Tibial nerve (tissue), 4 donors: Measurements from ENCODE around the gene NXPH2. TPM values are rescaled to one million over a fixed set of nuclear protein-coding genes. Genes with fewer than 3 reads are reported as not detected.

Experiments used
- DNase-seq, 2 donors: peaks; one replicate each; pipeline ENCODE4 v3.0.0-alpha.2; 2019; ENCODE audit warnings: low spot score in 2 of 2
- H3K27ac ChIP-seq, 4 donors: fragments of 200-600 bp; sonication (generic) in 3 of 4; one replicate each; pipeline ENCODE4 v1.5.1; 2017 to 2019; ENCODE audit warnings: mild to moderate bottlenecking in 1 of 4
- H3K27me3 ChIP-seq, 2 donors: fragments of 200-600 bp; sonication (generic) in 1 of 2; one replicate each; pipeline versions ENCODE4 v1.5.1 to v1.6.0; 2017 to 2019
- H3K36me3 ChIP-seq, 3 donors: fragments of 200-600 bp; sonication (generic); one replicate each; pipeline ENCODE4 v1.5.1; 2018 to 2019
- H3K4me1 ChIP-seq, 4 donors: fragments of 200-600 bp; sonication (generic) in 3 of 4; one replicate each; pipeline ENCODE4 v1.5.1; 2017 to 2019
- H3K4me3 ChIP-seq, 4 donors: fragments of 200-600 bp; sonication (generic) in 3 of 4; one replicate each; pipeline ENCODE4 v1.5.1; 2017 to 2019; ENCODE audit warnings: mild to moderate bottlenecking in 1 of 4, moderate library complexity in 1 of 4
- H3K9me3 ChIP-seq, 4 donors: fragments of 200-600 bp; sonication (generic) in 3 of 4; one replicate each; pipeline ENCODE4 v1.5.1; 2017 to 2019
- EP300 ChIP-seq, 2 donors: sonication (generic); formaldehyde crosslinking; IDR thresholded peaks; one replicate each; pipeline ENCODE4 v1.6.1; 2017; ENCODE audit warnings: antibody characterized with exemption in 2 of 2, mild to moderate bottlenecking in 1 of 2
- POLR2A ChIP-seq, 2 donors: fragments of 450-650 bp; IDR thresholded peaks; one replicate each; pipeline ENCODE4 v1.6.1; 2017; ENCODE audit warnings: antibody characterized with exemption in 2 of 2, mild to moderate bottlenecking in 2 of 2, moderate library complexity in 2 of 2
- WGBS, 2 donors: methylation state at CpG; one replicate each; pipeline ENCODE4 v1.1.5; 2018; 5-methylcytosine and 5-hydroxymethylcytosine counted together
- total RNA-seq, 4 donors: library from RNA; depleted of rRNA; stranded (reverse); fragments of >200 nt; gene quantifications; one replicate each; pipeline ENCODE4 v1.1.0, GENCODE V29; 2016
- TF ChIP-seq, protein P1 (sequence below), 5 experiments: fragments of 200-600 bp in 3 of 5; fragments of 450-650 bp in 2 of 5; sonication (generic) in 3 of 5; IDR thresholded peaks; one replicate each; pipeline ENCODE4 v1.5.1; 2016 to 2019; ENCODE audit warnings: antibody characterized with exemption in 5 of 5, mild to moderate bottlenecking in 3 of 5, moderate library complexity in 2 of 5

NXPH2 gene
- total RNA-seq, 4 donors from 2014 or later = not detected

DNA sequence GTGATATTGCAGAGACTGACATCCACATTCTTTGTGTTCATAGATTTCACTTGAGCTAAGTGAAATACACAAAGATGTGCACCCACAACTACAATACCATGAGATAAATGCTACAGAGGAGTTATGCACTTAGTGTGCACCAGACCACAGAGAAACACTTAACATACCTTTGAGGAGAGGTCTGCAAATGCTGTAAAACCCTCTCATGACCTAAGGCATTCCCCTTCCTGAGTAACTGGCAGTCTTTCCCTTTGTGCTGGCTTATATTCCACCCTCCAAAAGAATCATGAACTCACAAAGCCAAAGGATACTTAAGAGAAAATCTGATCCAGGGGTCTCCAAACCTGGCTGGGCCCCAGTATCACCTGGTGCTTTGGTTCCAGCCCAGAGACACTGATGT, 16.2 kb downstream of the NXPH2 start:
- Histone ChIP-seq H3K27ac (no peak overlapping the region), H3K9me3 (no peaks in the 10 kb centered on the region), H3K36me3 (no peaks in the 10 kb centered on the region), H3K27me3 (peaks cover 0 to 4% of the 10 kb centered on the region in 2 donors), H3K4me1 (no peaks in the 10 kb centered on the region), H3K4me3 (no peak overlapping the region)
- TF ChIP-seq POLR2A (IDR thresholded peaks at IDR 0.05) = no peak
- no peak for TF ChIP-seq EP300 (IDR thresholded peaks at IDR 0.05)
- TF ChIP-seq, protein P1, sequence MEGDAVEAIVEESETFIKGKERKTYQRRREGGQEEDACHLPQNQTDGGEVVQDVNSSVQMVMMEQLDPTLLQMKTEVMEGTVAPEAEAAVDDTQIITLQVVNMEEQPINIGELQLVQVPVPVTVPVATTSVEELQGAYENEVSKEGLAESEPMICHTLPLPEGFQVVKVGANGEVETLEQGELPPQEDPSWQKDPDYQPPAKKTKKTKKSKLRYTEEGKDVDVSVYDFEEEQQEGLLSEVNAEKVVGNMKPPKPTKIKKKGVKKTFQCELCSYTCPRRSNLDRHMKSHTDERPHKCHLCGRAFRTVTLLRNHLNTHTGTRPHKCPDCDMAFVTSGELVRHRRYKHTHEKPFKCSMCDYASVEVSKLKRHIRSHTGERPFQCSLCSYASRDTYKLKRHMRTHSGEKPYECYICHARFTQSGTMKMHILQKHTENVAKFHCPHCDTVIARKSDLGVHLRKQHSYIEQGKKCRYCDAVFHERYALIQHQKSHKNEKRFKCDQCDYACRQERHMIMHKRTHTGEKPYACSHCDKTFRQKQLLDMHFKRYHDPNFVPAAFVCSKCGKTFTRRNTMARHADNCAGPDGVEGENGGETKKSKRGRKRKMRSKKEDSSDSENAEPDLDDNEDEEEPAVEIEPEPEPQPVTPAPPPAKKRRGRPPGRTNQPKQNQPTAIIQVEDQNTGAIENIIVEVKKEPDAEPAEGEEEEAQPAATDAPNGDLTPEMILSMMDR (IDR thresholded peaks at IDR 0.05) = no peak
- no peak for DNase-seq

DNA sequence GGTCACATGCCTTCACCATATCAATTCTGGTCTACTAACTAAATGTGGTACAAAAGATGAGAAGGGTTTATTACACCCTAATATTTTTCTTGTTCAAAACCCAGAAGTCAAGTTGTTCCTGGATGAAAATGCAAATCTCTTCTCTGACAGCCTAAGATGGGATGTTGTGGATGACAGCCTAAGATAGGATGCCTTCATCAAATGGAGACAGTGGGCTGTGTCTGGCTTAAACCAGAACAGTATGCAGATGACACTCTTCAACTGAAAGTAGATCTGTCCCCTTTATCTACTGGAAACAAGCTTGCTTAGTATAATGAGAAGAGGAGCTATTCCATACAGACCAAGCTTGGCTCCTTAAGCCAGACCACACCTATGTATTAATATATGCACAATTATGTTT, 17.7 kb downstream of the NXPH2 start:
- Histone ChIP-seq H3K27me3 (no peaks in the 10 kb centered on the region), H3K27ac (no peak overlapping the region), H3K4me3 (no peak overlapping the region), H3K9me3 (no peaks in the 10 kb centered on the region), H3K36me3 (no peaks in the 10 kb centered on the region), H3K4me1 (no peaks in the 10 kb centered on the region)
- TF ChIP-seq, protein P1 (IDR thresholded peaks at IDR 0.05) = no peak
- TF ChIP-seq EP300 (IDR thresholded peaks at IDR 0.05) = no peak
- TF ChIP-seq POLR2A (IDR thresholded peaks at IDR 0.05) = no peak
- no peak for DNase-seq

DNA sequence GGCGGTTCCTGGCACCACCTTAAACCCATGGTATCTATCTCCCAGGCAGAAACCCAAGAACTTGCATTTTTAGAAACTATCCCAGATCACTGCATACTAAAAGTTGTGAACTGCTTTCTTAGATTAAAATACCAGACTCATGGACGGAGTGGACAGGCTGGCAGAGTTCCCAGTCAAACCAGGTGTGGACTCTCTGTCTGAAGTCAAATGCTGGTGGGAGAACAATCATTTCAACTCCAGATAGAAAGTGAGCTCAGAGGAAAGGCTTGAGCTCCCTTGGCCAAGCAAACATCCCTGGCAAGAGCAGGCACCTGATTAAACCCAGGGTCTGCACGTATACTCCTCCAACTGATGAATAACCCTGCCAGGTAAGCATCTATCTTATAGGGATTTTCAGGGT, 19.5 kb downstream of the NXPH2 start:
- Histone ChIP-seq H3K4me3 (no peak overlapping the region), H3K27me3 (no peaks in the 10 kb centered on the region), H3K27ac (no peak overlapping the region), H3K9me3 (no peaks in the 10 kb centered on the region), H3K4me1 (no peaks in the 10 kb centered on the region), H3K36me3 (no peaks in the 10 kb centered on the region)
- DNase-seq = no peak
- TF ChIP-seq POLR2A (IDR thresholded peaks at IDR 0.05) (no peak), EP300 (IDR thresholded peaks at IDR 0.05) (no peak)
- TF ChIP-seq, protein P1 (IDR thresholded peaks at IDR 0.05) = no peak
- whole genome bisulfite sequencing, 2 donors = 55 to 64% methylated on average over 3 of the region's 3 CpGs

DNA sequence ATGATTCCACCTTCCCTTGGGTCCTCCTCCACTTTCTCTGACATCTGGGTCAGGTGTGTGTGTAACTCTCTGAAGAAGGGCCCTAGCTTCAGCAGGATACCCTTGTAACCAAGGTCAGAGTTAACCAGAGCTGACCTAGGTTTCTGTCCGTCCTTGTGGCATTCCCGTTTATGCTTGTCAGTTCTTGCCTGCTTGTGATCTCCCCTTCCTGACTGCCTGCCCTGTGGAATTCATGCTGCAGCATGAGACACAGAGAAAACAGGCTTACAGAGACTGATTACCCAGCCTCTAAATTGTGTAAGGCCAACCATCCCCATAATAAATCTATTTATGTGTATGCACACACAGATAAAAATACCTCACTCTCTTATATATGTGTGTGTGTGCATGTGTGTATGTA, 22.8 kb downstream of the NXPH2 start:
- no peak for TF ChIP-seq EP300 (IDR thresholded peaks at IDR 0.05)
- TF ChIP-seq POLR2A (IDR thresholded peaks at IDR 0.05) = no peak
- TF ChIP-seq, protein P1 (IDR thresholded peaks at IDR 0.05) = no peak
- Histone ChIP-seq H3K9me3 (peaks cover 0 to 12% (median 0%) of the 10 kb centered on the region in 4 donors), H3K27ac (no peak overlapping the region), H3K36me3 (no peaks in the 10 kb centered on the region), H3K4me1 (no peaks in the 10 kb centered on the region), H3K27me3 (no peaks in the 10 kb centered on the region), H3K4me3 (no peak overlapping the region)
- no peak for DNase-seq
- 81 to 89% methylated on average over 2 of the region's 2 CpGs for WGBS, 2 donors

DNA sequence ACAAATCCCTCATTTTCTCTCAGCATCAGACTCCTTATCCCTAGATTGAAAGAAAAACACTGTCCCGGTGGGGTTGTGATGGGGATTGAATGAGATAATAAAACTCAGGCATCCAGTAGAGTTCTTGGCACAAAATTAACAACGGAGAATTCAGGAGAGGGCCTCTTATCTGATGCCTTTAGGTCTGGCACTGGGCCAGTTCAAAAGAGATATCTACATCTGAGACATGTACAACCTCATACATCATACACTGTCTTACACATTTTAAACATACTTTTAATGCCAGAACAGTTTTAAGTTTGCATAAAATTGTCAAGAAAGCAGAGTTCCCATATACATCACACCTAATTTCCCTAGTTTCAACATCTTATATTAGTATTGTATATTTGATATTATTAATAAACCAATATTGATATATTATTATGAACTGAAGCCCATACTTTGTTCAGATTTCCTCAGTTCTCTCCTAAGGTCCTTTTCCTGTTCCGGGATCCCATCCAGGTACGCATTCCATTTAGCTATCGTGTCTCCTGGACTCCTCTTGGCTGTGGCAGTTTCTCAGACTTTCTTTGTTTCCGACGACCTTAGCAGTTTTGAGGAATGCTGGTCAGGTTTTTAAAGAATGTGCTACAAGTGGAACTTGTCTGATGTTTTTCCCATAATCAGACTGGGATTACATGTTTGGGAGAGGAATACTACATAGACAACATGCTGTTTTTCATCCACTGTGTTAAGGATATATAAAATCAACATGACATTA, 27.8 kb downstream of the NXPH2 start:
- Histone ChIP-seq H3K27me3 (no peaks in the 10 kb centered on the region), H3K36me3 (no peaks in the 10 kb centered on the region), H3K27ac (no peak overlapping the region), H3K9me3 (peaks cover 0 to 12% (median 0%) of the 10 kb centered on the region in 4 donors), H3K4me3 (no peak overlapping the region), H3K4me1 (no peaks in the 10 kb centered on the region)
- no peak for DNase-seq
- 56 to 81% methylated on average over 7 of the region's 7 CpGs for WGBS, 2 donors
- no peak for TF ChIP-seq EP300 (IDR thresholded peaks at IDR 0.05)
